Measurements from ENCODE around the gene LDLRAD4.
"Not testable (repeated sequence)": the region's sequence is repeated elsewhere in the genome, so short reads cannot be mapped to it uniquely, and the experiment has no call there.

Gene LDLRAD4

DNA sequence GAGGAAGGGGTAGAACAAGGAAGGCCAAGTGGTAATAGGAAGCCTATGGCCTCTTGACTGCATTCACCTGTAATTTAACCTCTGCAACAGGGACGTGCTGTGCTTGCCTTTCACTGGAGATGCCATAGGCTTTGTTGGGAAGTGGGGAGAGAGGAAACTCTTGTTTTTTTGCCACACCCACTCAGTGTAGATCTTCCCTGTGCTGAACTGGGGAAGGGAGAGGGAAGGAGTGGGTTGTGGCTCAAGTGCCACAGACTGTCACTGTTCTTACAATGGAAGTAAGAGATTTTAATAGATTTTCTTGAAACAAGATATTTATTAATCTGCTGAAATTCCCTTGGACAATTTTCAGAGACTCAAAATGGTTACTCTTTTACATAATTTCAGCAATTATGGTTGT lies 380.5 kb downstream of the LDLRAD4 start:
- no peak for DNase-seq (ENCODE audit: low spot score)

DNA sequence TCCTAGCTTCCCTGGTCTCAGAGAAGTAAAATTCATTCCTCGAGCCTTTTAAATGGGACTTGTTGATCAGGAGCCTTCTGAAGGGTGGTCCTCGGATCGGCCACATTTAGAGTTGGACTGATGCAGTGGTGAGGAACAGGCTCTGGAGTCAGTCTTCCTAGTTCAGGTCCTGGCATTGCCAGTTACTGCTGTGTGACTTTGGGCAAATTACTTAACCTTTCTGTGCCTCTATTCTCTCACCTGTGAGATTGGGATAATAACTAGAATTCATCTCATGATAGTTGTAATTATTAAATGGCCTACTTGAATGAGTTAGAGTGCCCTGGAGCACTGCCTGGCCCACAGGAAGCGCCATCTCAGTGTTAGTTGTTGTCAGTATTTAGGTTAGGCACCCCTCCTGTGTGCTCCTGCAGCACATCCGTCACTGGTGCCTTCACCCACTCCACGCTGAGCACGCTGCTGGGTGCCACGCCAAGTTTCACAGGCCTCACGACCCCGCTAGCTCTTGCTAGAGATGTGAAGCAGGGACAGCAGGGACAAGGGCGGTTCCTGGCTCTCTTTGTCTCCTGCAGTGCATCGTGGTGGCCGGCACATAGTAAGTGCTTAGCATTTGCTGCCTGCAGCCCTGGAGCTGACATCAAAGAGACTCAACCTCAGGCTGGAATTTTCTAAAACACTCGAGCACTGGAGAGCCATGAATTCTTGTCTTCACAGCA lies 384.9 kb downstream of the LDLRAD4 start:
- no peak for DNase-seq (ENCODE audit: low spot score)

DNA sequence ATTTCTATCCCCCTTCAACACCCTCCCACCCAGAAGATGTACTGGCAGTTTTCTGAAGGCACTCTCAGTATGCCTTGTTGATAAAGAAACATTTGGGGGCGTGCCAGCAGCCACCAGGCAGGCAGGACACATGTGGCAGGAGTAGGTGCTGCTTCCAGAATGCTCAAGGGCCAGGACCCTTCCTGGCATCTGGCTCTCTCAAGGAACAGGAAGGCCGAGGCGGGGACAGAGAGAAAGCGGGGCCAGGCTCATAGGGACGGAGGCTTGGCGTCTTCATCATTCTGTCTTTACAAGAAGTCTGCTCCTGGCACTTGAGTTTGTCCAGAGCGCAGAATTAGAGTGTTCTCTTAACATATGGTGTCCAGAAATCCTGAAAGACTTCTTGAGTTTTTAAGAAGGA lies 386.2 kb downstream of the LDLRAD4 start:
- DNase-seq (ENCODE audit: low spot score), result no peak

DNA sequence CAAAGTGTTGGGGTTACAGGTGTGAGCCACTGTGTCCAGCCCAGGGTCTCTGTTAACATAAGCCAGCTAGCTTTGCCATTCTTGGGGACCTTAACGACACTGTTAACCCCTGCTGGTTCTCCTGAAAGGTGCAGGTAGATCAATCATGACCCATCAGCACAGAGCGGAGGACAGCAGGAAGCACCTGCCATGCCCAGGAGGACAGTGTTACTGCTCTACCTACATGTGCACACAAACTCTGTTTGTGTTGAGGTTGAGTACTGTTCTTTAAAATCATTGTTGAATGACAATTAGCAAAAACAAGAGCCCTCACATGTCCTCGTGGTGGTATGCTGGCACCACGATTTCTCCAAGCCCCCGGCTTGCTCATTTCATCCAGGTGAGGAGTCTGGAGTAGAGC lies 386.9 kb downstream of the LDLRAD4 start:
- DNase-seq (ENCODE audit: low spot score), result no peak

DNA sequence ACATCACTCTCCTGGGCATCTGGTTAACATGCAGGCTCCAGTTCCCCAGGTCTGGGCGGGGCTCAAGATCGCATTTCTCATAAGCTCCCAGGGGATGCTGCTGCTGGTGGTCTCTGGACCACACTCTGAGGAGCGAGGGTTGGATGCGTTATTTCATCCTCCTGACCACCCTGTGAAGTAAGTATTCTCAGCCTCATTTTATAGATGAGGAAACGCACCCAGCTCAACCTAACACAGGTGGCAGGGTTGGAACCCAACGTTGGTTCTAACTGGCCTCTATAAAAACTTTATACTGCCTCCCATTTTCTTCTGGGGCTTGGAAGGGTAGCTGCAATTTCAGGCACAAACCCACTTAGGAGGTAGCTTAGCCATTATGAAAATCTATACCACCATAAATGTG lies 387.3 kb downstream of the LDLRAD4 start:
- DNase-seq (ENCODE audit: low spot score), result no peak

DNA sequence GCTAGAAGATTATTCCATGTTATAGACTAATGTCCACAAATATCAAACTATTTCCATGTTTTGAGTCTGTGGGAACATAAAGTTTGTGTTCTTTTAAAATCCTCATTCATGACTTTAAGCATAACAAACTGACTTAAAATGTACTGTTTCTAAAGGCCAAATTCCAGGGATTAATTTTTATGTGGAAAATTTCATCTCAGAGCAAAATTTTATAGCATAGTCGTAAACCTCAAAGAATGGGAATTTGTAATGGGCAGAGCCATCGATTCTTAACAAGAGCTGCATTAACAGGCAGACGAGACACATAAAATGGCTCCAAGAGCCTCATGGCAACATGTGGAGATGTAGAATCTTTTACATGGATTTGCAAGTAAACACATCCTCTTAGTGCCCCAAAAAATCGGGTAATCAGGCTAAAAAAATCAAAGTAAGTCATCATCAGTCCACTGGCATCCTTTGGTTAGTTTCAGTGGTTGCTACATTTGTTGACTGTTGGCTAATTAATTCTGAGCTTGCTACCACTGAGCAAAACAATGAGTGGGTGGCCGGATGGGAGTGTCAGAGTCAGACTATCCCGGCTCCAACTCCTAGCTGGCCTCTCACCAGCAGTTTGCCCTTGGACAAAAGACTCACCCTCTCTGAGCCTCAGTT lies 388.2 kb downstream of the LDLRAD4 start:
- no peak for DNase-seq (ENCODE audit: low spot score)

DNA sequence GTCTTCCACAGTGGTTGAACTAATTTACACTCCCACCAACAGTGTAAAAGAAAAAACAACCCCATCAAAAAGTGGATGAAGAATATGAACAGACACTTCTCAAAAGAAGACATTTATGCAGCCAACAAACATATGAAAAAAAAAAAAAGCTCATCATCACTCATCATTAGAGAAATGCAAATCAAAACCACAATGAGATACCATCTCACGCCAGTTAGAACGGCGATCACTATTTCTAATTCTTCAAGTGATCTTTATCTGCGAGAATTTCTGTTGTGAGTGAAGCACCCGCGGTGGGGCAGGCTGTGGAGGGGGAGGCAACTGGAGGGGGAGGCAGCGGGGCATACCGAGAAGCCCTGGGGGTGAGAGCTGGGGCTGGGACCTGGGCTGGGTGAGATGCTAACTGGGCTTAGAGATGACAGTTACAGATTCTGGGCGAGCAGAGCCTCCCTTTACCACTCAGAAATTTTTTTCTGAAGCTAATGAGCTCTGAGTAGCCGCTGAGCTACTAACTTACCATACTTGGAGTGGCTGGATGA lies 389.5 kb downstream of the LDLRAD4 start:
- DNase-seq (ENCODE audit: low spot score), result not testable (repeated sequence)

DNA sequence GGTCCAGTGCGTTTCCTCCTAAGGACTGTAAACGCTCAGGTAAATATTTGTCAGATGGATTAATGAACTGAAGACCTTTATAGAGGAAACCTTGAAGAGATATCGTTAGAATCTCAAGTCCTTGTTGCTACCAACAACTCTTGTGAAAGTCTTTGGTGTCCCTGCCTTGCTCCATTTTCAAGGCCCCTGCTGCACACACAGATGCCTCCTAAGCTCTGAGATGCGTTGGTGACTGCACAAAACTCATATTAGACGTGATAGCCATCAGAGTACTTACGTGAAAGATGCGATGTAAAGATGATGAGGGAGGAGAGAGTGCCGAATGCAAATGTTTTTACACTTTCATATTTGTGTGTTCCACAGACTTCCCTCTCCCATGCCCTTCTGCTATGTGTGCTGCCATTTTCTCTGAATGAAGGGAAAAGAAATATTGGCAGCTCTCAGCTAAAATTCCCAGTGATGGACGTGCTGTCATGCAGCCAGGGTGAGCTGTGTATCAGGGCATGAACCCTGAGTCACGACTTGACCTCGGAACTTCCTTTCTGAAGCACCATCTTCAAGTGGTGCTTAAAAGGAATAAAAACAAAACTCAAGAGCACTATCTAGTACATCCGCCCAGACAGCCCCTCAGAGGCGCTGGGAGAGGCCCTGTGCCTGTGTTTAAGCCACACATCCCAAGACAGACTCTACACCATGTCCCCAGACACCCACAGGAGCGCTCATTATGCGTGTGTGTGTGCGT lies 390.4 kb downstream of the LDLRAD4 start:
- no peak for DNase-seq (ENCODE audit: low spot score)

DNA sequence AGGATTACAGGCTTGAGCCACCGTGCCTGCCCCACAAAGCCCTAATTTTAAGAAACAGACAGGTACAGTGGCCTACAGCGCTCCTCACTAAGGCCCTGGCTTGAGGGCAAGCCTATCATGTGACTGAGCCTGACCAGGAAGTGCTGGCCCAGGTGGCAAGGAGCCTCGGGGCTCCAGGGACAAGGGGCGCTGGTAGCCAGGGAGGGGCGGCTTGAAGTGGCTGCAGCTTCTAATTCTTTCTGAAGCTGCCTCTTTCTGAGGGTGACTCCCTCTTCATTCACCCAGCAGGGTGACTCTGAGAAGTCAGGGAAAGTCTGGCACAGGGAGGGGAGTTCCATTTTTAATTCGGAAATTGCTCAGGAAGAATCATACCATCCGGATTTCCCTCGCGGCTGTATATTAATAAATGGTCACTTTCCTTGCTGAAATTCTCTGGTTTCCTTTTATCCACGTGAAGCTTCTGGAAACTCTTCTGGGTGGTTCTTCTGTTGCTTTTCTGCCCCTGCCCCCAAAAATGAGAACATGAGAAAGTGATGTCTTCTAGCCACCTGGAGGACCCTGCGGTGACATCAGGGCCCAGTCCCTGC lies 392.1 kb downstream of the LDLRAD4 start:
- DNase-seq (ENCODE audit: low spot score), result no peak

DNA sequence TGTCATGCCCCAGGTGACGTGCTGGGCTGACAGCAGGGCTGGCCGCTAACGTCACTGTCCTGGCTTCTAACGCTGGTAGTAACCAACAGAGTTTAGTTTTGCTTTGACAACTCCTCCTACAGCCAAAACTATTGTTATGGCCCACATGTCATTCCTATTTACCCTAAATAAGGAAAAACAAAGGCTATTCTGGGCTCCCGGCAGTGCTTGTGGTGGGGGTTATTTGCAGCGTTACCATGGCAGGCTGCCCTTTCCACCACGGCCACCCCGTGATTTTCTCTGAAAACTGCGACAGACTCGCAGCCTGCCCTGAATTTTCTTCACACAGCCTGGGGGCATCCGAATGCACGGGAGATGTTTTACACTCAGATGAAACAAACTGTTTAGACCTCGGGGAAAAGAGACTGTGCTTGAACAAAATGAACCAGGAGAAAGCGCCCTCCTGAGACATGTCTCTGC lies 392.6 kb downstream of the LDLRAD4 start:
- no peak for DNase-seq (ENCODE audit: low spot score)

DNA sequence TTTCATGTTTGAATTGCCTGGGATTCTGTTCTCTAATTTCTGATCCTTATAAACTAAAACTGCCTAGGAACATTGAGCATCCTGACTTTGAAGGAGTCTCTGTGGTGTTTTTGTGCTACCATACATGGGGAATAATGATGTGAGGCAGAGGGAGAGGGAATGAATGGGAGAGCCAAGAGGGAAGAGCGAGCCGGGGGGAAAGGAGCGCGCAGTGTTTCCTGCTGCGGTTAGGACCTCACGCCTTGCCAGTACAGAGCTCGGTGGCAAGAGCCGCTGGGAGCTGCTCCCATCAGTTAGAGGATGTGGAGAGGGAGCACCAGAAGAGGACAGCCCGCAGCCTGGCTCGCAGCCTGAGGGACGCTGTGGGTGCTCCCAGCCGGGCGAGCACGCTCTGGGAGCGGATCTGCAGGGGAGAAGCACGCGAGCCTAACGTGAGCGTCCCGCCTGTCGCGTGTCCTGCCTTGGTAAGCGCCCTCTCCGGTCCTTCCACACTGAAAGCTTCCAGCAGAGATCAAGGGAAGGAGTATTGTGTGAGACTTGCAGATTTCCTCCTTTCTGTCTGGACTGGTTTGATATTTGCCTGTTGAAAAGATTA lies 393.1 kb downstream of the LDLRAD4 start:
- no peak for DNase-seq (ENCODE audit: low spot score)

DNA sequence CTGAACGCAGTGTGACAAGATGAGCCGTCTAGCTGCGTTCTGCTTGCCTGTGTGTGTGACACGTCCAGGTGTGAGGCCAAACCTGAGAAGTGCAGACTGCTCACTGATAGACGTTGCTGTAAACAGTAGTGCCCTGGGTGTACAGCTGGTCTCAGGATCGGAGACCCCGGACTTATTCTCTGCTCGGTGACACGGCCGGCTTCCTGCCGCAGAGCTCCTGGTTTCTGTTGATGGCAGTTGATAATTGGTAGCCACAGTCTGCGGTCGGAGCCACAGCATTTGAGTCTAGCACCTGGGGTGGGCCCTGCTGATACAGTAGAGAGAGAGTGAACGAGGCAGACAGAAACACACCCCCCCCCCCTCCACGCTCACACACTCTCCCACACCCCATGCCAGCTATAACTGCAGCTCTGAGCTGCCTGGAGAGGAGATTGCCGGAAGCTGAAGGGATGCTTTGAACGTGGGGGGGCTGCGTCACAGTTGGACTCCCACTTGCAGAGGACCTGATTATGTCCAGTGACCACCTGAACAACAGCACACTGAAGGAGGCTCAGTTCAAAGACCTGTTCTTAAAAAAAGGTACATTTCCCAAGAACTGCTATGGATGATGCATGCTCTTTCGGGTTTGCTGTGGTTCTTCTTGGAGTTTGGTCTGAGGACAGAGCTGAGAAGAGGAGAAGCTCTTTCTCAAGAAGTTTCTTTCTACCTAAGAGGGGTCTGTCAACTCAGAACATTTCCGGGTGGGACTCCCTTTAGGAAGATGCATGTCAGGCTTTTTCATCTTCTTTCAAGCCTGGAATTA lies 393.8 kb downstream of the LDLRAD4 start:
- DNase-seq (ENCODE audit: low spot score), result no peak

DNA sequence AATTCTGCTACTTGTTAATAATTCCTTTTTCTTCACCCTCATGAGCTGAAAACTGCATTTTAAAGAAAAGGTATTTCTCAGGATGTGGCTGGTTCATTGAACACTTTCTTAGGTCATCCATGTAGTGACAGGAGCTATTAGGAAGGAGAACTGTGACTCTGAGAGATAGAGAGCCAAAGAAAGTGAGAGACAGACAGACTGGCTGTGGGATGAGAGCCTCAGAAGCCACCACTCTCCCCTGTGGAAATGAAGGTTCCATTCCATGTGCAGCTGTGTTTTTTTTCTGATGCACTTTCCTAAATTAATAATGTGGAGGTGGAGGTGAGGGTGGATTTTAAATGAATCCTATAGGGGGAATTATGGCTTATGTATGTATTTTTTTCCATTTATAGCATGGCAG lies 394.5 kb downstream of the LDLRAD4 start:
- no peak for DNase-seq (ENCODE audit: low spot score)

DNA sequence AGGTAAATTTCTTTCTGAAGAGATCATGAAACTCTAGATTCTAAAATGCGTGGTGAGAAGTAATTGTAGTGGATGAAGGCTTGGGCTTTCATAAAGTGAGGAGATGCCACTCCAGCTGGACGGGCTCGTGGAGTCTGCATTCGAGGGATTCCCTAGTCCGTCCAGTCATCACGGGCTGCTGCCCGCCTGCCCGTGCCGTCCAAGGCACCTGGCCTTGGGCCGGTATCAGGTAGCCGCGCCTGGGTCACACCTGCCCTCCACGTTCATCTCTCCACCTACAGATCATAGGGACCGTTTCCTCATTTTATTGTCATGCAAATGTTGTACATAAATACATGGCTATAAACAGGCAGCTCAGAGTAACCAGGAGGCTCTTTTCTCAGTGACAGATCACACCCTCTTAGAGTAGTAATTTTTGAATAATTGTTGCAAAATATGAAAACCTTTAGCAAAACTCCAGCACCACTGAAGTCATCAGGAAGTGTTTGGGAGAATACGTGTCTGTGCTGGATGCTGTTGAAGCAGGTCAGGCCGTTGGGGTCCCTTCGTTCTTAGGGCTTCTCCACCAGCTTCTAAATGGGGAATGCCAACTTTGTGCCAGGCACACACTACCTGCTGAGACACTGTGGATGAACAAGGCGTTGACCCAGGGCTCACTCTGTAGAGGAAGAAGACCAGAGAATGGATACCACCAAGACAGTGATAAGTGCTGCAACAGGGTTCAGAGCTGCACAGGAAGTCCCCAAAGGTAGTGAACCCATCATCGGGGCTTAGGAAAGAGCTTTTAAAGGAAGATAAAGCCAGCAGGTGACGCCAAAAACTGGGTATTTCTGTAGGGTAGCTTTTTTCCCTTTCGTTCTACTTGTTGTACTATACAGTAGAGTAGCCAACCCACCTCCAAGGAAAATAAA lies 395.3 kb downstream of the LDLRAD4 start:
- no peak for DNase-seq (ENCODE audit: low spot score)

DNA sequence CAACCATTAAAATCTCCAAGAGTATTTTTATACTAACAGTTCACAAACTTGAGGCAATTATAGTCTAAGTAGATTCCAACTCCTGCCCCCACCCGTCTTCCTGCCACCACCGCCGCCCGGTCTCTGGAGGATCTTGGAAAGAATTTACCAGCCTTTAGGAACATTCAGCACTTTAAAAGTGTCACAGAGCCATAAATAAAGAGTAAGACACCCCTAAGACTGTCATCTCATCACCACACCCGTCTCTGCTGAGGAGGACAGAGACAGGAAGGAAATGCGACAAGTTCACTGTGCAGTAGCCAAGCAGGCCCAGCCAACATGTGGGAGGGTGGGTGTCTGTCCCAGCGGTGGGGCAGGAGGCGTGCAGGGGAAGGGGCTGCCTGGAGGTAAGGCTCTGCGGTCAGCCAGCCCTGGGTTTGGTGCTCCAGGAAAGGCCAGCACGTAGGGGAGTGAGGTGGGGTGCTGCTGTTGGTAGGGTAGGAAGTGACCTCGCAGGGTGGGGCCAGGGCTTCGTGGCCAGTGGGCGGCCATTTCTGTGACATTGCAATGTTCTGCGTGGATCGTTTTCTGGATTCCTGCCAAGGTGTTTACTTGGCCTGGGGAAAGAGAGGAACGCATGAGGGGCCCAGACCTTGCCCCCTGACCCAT lies 396.2 kb downstream of the LDLRAD4 start:
- peak; percentile 10 for DNase-seq (ENCODE audit: low spot score)

DNA sequence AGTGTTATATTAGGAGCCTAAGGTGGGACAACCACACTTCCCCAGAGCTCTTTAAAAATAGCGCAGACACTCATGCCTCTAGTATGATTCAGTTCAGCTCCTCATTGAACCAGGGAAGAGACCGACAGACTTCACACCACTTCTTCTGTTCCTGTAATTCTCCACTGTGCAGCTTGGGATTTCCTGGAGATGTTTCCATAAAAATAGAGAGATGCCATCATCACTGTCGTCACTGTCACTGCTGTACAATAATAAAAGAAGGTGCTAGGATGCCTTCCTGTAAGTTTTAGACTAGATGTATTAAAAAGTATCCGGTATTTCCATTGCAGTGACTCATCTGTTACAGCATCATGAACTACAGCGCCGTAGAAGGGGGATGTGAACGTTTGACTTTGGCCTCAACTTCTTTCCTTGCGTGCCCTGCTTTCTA lies 396.9 kb downstream of the LDLRAD4 start:
- no peak for DNase-seq (ENCODE audit: low spot score)

DNA sequence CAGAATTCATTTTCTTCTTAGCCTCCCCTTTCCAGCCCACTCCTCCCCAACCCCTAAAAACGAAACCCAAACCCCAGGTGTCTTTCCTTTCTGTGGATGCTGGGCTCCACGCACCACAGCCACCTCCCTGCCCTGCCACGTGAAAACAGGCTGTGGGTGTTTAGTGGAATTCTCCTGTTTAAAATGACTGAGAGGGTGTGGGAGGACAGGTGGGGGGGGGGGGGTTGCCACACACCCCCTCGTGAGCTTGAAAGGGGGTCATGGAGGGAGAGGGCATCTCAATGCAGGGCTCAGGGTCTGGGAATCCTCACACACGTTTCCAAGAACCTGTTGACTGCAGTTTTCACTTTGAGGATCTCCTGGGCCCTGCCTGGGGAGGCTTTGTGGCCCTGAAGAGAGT lies 397.5 kb downstream of the LDLRAD4 start:
- DNase-seq (ENCODE audit: low spot score), result no peak

DNA sequence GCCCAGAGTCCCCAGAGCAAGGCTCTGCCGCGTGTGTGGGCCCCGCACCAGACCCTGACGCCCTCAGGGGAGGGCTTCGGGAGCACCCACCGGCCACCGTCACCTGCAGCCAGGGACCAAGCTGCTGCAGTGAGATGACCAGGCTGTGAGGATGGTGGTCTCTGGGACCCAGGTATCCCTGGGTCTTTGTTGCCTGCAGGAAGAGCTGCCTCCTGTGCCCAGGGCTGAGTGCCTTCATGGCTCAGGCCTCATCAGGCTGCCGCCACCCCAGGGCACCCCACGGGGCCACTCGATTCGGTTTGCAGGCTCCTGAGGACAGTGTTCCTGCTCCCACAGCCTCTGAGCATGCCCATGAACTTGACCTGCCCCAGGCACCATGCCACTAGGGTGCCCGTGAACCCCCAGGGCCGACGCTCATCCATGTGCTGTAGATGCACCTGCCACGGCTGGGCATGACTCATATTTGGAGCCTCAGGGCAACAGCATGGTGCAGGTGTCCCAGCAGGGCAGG lies 398.0 kb downstream of the LDLRAD4 start:
- no peak for DNase-seq (ENCODE audit: low spot score)

DNA sequence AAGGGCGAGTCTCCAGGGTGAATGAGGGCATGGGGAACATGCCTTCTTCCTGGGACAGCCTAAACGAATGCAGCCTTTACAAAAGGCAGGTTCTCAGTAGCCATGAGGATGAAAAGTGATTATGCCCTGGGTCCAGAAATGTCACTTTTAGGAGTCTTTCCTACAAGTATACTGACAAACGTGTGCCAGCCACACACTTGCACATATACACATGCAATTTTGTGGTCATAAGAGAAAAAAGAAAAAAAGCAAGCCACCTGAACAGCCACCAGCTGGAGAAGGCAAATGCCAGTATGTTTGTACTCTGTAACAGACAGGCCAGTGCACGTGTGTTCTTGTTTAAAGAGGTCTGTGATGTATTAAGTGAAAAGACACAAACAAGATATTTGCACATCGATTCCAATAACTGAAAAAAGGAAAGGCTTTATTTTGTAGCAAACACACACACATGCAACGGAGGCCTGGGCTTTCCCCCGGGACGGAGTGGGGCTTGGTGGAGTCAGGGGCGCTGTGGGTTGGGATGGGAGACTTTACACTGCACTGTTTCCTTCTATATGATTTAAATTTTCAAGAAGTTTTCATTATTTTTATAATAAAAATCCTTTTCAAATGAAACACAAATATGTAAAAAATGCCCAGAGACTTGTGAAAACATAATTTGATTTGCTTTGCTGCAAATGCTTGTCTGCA lies 399.4 kb downstream of the LDLRAD4 start:
- DNase-seq (ENCODE audit: low spot score), result no peak

Data from hematopoietic multipotent progenitor cell treated with erythropoietin and hydrocortisone succinate and interleukin-3 and kit ligand, for 15 days (in vitro differentiated cells).